B cell (primary cell): ENCODE results near the gene MAP3K20. TPM values are rescaled to one million over a fixed set of nuclear protein-coding genes. Genes with fewer than 3 reads are reported as not detected.

Experiments
- ATAC-seq: fragments of 200-7000 bp; cut with Tn5 transposase; one replicate; pipeline ENCODE4 v1.10.0; 2021; ENCODE audit warnings: low read depth, mild to moderate bottlenecking, moderate number of reproducible peaks, moderate library complexity
- CTCF ChIA-PET: fragments of 350-600 bp; sonication (Branson Sonifier 250); formaldehyde crosslinking; loops from one replicate; lab custom pipeline; 2021; ENCODE audit warnings: antibody characterized with exemption, inconsistent platforms; lab: Charles Lee
- POLR2A ChIA-PET: fragments of 350-600 bp; sonication (Branson Sonifier 250); formaldehyde crosslinking; loops from one replicate; lab custom pipeline; 2021; ENCODE audit warnings: antibody characterized with exemption; lab: Charles Lee
- DNase-seq: peaks from one replicate; pipeline ENCODE4 v3.0.0; 2013
- H2AFZ ChIP-seq: 2 replicates; pipeline ENCODE4 v1.6.1; 2012; ENCODE audit warnings: mild to moderate bottlenecking, low read depth, low read length; ENCODE audit not compliant: insufficient read depth, poor library complexity, severe bottlenecking
- H3K27ac ChIP-seq, 2 donors: 1 replicate in 1 of 2; 2 replicates in 1 of 2; pipeline ENCODE4 v1.5.1; 2012 to 2013; ENCODE audit warnings: low read length in 2 of 2, mild to moderate bottlenecking in 2 of 2, moderate library complexity in 1 of 2
- H3K27me3 ChIP-seq, 4 experiments: fragments of 200-600 bp in 1 of 4; sonication (generic) in 1 of 4; replicated peaks in 1 of 4; 1 replicate in 2 of 4; 2 replicates in 2 of 4; pipeline versions ENCODE4 v1.6.1 to v1.7.0; 2013 to 2016; ENCODE audit warnings: low read length in 3 of 4, mild to moderate bottlenecking in 2 of 4, mixed read lengths in 1 of 4, moderate library complexity in 1 of 4; ENCODE audit not compliant: insufficient read depth in 4 of 4, control insufficient read depth in 3 of 4; ENCODE audit errors: control extremely low read depth in 1 of 4
- H3K36me3 ChIP-seq, 2 experiments: replicated peaks in 1 of 2; 1 replicate in 1 of 2; 2 replicates in 1 of 2; pipeline versions ENCODE4 v1.6.1 to v1.7.1; 2013; ENCODE audit warnings: low read length in 1 of 2; ENCODE audit not compliant: insufficient read depth in 2 of 2, control insufficient read depth in 1 of 2; ENCODE audit errors: control extremely low read depth in 1 of 2, extremely low read depth in 1 of 2
- H3K4me1 ChIP-seq, 2 donors: fragments of 200-600 bp in 1 of 2; sonication (generic) in 1 of 2; 1 replicate in 1 of 2; 2 replicates in 1 of 2; pipeline versions ENCODE4 v1.5.1 to v1.6.1; 2013 to 2017; ENCODE audit warnings: low read length in 2 of 2; ENCODE audit not compliant: control insufficient read depth in 2 of 2, insufficient read depth in 2 of 2
- H3K4me2 ChIP-seq: replicated peaks from 2 replicates; pipeline ENCODE3; 2012; ENCODE audit warnings: mild to moderate bottlenecking, low read depth, low read length; ENCODE audit not compliant: poor library complexity, severe bottlenecking
- H3K4me3 ChIP-seq, 5 experiments: fragments of 200-600 bp in 1 of 5; sonication (generic) in 1 of 5; 1 replicate in 3 of 5; 2 replicates in 2 of 5; pipeline versions ENCODE4 v1.5.1 to v1.7.0; 2011 to 2016; ENCODE audit warnings: low read length in 4 of 5, mild to moderate bottlenecking in 4 of 5, low read depth in 2 of 5, control low read depth in 1 of 5, moderate library complexity in 1 of 5; ENCODE audit not compliant: insufficient read depth in 1 of 5; ENCODE audit errors: control extremely low read depth in 1 of 5, extremely low read depth in 1 of 5
- H3K79me2 ChIP-seq: fragments of 200-600 bp; sonication (generic); one replicate; pipeline ENCODE4 v1.6.0; 2016; ENCODE audit warnings: low read length; ENCODE audit not compliant: control insufficient read depth, insufficient read depth
- H3K9ac ChIP-seq: fragments of 200-600 bp; sonication (generic); 2 replicates; pipeline ENCODE4 v1.6.1; 2017; ENCODE audit warnings: mild to moderate bottlenecking, low read length, moderate library complexity
- H3K9me3 ChIP-seq, 3 donors: one replicate each; pipeline versions ENCODE4 v1.6.1 to v1.7.1; 2013; ENCODE audit warnings: low read length in 2 of 3; ENCODE audit not compliant: control insufficient read depth in 2 of 3, insufficient read depth in 1 of 3; ENCODE audit errors: control extremely low read depth in 1 of 3
- H4K20me1 ChIP-seq: 2 replicates; pipeline ENCODE4 v1.6.0; 2012; ENCODE audit warnings: mild to moderate bottlenecking, low read length; ENCODE audit not compliant: insufficient read depth, control insufficient read depth, poor library complexity, severe bottlenecking
- H3K27ac Mint-ChIP-seq: one replicate; pipeline ENCODE4 v1.8.0; 2021; ENCODE audit warnings: mixed read lengths
- H3K27me3 Mint-ChIP-seq: one replicate; pipeline ENCODE4 v1.8.0; 2021; ENCODE audit warnings: mixed read lengths
- H3K4me1 Mint-ChIP-seq: one replicate; pipeline ENCODE4 v1.8.0; 2021; ENCODE audit warnings: mixed read lengths
- H3K4me3 Mint-ChIP-seq: one replicate; pipeline ENCODE4 v1.8.0; 2021; ENCODE audit warnings: mixed read lengths
- H3K9me3 Mint-ChIP-seq: one replicate; pipeline ENCODE4 v1.8.0; 2022; ENCODE audit warnings: mixed read lengths; ENCODE audit not compliant: insufficient read depth
- EZH2 ChIP-seq: IDR thresholded peaks from 2 replicates; pipeline ENCODE4 v1.6.1; 2012; ENCODE audit warnings: borderline replicate concordance, low read depth, mild to moderate bottlenecking, moderate library complexity, low read length; ENCODE audit not compliant: insufficient read depth, poor library complexity, severe bottlenecking
- WGBS: methylation state at CpG from one replicate; pipeline ENCODE4 v1.1.5; 2013; ENCODE audit warnings: missing lambda C conversion rate; ENCODE audit not compliant: insufficient coverage; 5-methylcytosine and 5-hydroxymethylcytosine counted together
- intact Hi-C: fragments of 100-400 bp; cut with micrococcal nuclease; formaldehyde crosslinking; loops from one replicate; pipeline ENCODE4 v1.10.0; 2022
- polyA plus RNA-seq: library from polyadenylated mRNA; depleted of rRNA; stranded (reverse); fragments of >200 nt; gene quantifications from 2 replicates; pipeline ENCODE4 v1.2.3, GENCODE V29; 2012
- total RNA-seq, 2 donors: library from RNA; stranded (reverse); fragments of 120-200 nt in 1 of 2; gene quantifications; 1 replicate in 1 of 2; 2 replicates in 1 of 2; pipeline versions ENCODE4 v1.2.3 to v1.2.4, GENCODE V29; 2013 to 2022
- TF ChIP-seq, protein P1 (sequence below): fragments of 200-600 bp; IDR thresholded peaks from one replicate; pipeline ENCODE4 v1.8.0; 2022; ENCODE audit warnings: antibody characterized with exemption, mild to moderate bottlenecking

MAP3K20 gene
- total and polyA plus RNA-seq, 2 donors (not counting 1 experiment from before 2014, with no cell fraction given): 2.2 to 9.1 TPM

DNA sequence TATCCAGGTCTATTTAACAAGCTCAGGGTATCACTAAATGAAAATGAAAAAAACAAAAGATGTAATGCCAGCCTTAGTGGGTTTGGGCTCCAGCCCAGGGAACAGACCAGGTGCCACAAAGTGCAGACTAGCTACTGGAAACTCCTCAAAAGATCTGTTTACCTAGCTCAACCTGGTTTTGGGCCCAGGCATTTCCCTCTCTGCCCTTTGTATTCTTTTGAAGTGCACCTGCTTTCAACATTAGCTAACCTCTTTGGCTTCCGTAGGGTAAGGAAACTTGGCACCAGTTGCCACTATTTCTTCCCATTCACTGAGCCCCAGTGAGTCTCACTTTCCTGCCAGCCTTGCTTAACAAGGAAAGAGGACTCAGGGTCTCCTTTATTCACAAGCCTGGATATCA is 155.4 kb downstream of the MAP3K20 start:
- Histone ChIP-seq H4K20me1 (no peaks in the 10 kb centered on the region), H2AFZ (no peak overlapping the region), H3K27ac (no peak overlapping the region), H3K9me3 (no peaks in the 10 kb centered on the region), H3K4me2 (no peak overlapping the region), H3K9ac (no peak overlapping the region), H3K27me3 (no peaks in the 10 kb centered on the region), H3K4me3 (no peak overlapping the region), H3K79me2 (no peaks in the 10 kb centered on the region), H3K4me1 (no peaks in the 10 kb centered on the region), H3K36me3 (peaks cover 0 to 8% of the 10 kb centered on the region in 2 experiments)
- CTCF ChIA-PET: interaction anchor here (0.7 to 1.8 kb wide), 2 partner anchors 21 to 204 kb away, joined by 4 read pairs; no protein-coding TSS in a partner anchor
- DNase-seq (no peak), ATAC-seq (no peak)
- WGBS: 86% methylated on average over 1 of the region's 1 CpG
- POLR2A ChIA-PET: no interaction called here
- no peak for TF ChIP-seq EZH2
- TF ChIP-seq, protein P1, sequence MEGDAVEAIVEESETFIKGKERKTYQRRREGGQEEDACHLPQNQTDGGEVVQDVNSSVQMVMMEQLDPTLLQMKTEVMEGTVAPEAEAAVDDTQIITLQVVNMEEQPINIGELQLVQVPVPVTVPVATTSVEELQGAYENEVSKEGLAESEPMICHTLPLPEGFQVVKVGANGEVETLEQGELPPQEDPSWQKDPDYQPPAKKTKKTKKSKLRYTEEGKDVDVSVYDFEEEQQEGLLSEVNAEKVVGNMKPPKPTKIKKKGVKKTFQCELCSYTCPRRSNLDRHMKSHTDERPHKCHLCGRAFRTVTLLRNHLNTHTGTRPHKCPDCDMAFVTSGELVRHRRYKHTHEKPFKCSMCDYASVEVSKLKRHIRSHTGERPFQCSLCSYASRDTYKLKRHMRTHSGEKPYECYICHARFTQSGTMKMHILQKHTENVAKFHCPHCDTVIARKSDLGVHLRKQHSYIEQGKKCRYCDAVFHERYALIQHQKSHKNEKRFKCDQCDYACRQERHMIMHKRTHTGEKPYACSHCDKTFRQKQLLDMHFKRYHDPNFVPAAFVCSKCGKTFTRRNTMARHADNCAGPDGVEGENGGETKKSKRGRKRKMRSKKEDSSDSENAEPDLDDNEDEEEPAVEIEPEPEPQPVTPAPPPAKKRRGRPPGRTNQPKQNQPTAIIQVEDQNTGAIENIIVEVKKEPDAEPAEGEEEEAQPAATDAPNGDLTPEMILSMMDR: no peak
- no peaks in the 10 kb centered on the region for H3K4me1 Mint-ChIP-seq
- no peaks in the 10 kb centered on the region for H3K9me3 Mint-ChIP-seq
- no peak overlapping the region for H3K4me3 Mint-ChIP-seq
- intact Hi-C loops: no loop called here
- no peak overlapping the region for H3K27ac Mint-ChIP-seq
- no peaks in the 10 kb centered on the region for H3K27me3 Mint-ChIP-seq

DNA sequence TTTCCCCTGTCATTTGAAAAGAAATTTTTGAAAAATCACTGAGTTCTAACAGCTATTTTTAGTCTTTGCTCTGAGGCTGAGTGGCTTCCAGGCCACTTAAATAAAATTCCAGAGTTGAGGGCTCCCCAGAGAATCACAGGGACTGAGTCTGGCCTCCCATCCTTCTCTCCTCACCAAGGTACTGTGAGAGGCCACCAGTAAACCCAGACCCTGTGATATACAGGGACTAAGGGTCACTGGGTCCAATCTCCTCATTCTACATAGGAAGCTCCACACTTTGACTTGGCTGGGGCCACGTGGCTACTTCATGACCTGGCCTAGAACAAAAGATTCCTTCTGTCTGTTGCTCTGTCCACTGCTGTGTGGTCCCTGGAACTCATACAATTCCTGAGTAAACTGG is 155.8 kb downstream of the MAP3K20 start:
- no peak for DNase-seq
- Histone ChIP-seq H3K79me2 (no peaks in the 10 kb centered on the region), H3K4me3 (no peak overlapping the region), H3K4me2 (no peak overlapping the region), H3K36me3 (peaks cover 0 to 8% of the 10 kb centered on the region in 2 experiments), H3K27ac (no peak overlapping the region), H3K9ac (no peak overlapping the region), H4K20me1 (no peaks in the 10 kb centered on the region), H3K4me1 (no peaks in the 10 kb centered on the region), H3K9me3 (no peaks in the 10 kb centered on the region), H2AFZ (no peak overlapping the region), H3K27me3 (no peaks in the 10 kb centered on the region)
- TF ChIP-seq EZH2: no peak
- TF ChIP-seq, protein P1: no peak
- intact Hi-C loops: no loop called here
- Mint-ChIP-seq H3K4me3 (no peak overlapping the region), H3K27me3 (no peaks in the 10 kb centered on the region), H3K27ac (no peak overlapping the region), H3K4me1 (no peaks in the 10 kb centered on the region), H3K9me3 (no peaks in the 10 kb centered on the region)
- 75% methylated on average over 1 of the region's 1 CpG for WGBS
- ChIA-PET CTCF (interaction anchor here (0.7 to 1.8 kb wide), 2 partner anchors 21 to 204 kb away, joined by 4 read pairs; no protein-coding TSS in a partner anchor), POLR2A (no interaction called here)
- ATAC-seq: no peak
